Upper lobe of left lung (tissue), 4 donors: Measurements from ENCODE around the gene TXNDC15.

Experiments used
- EP300 ChIP-seq, 4 donors: sonication (generic); formaldehyde crosslinking; IDR thresholded peaks; one replicate each; pipeline ENCODE4 v1.5.1; 2017; ENCODE audit warnings: antibody characterized with exemption in 4 of 4, control low read depth in 2 of 4
- POLR2A ChIP-seq, 4 donors: fragments of 450-650 bp; IDR thresholded peaks; one replicate each; pipeline ENCODE4 v1.5.1; 2016 to 2017; ENCODE audit warnings: antibody characterized with exemption in 4 of 4, mild to moderate bottlenecking in 2 of 4
- POLR2AphosphoS5 ChIP-seq, 2 donors: sonication (generic); formaldehyde crosslinking; IDR thresholded peaks; one replicate each; pipeline ENCODE4 v1.5.1; 2017; ENCODE audit warnings: antibody characterized with exemption in 2 of 2
- TF ChIP-seq, protein P1 (sequence below), 6 experiments: fragments of 450-650 bp in 4 of 6; fragments of 200-600 bp in 2 of 6; sonication (generic) in 2 of 6; IDR thresholded peaks; one replicate each; pipeline ENCODE4 v1.5.1; 2016 to 2019; ENCODE audit warnings: antibody characterized with exemption in 6 of 6

- TF ChIP-seq EP300 (IDR thresholded peaks at IDR 0.05) = no peak
- no peak for TF ChIP-seq POLR2AphosphoS5 (IDR thresholded peaks at IDR 0.05)
- TF ChIP-seq, protein P1, sequence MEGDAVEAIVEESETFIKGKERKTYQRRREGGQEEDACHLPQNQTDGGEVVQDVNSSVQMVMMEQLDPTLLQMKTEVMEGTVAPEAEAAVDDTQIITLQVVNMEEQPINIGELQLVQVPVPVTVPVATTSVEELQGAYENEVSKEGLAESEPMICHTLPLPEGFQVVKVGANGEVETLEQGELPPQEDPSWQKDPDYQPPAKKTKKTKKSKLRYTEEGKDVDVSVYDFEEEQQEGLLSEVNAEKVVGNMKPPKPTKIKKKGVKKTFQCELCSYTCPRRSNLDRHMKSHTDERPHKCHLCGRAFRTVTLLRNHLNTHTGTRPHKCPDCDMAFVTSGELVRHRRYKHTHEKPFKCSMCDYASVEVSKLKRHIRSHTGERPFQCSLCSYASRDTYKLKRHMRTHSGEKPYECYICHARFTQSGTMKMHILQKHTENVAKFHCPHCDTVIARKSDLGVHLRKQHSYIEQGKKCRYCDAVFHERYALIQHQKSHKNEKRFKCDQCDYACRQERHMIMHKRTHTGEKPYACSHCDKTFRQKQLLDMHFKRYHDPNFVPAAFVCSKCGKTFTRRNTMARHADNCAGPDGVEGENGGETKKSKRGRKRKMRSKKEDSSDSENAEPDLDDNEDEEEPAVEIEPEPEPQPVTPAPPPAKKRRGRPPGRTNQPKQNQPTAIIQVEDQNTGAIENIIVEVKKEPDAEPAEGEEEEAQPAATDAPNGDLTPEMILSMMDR (IDR thresholded peaks at IDR 0.05) = no peak
- no peak for TF ChIP-seq POLR2A (IDR thresholded peaks at IDR 0.05)
Observed at GRCh38 chr5:134840811-134841210, 33.4 kb upstream of the TXNDC15 start.
